Left cardiac atrium (tissue), 4 donors: ENCODE data around the gene FZD8. TPM values are rescaled to one million over a fixed set of nuclear protein-coding genes. Genes with fewer than 3 reads are reported as not detected.

Source experiments
- ATAC-seq, 2 donors: fragments of 200-7000 bp; cut with Tn5 transposase; one replicate each; pipeline ENCODE4 v1.9.1; 2020; ENCODE audit warnings: mild to moderate bottlenecking in 2 of 2, moderate library complexity in 2 of 2
- DNase-seq: peaks from one replicate; pipeline ENCODE4 v3.0.0-alpha.2; 2020
- intact Hi-C, 2 donors: fragments of 100-400 bp; cut with DNase I; formaldehyde crosslinking; loops; one replicate each; pipeline versions ENCODE4 v1.14.1 to v1.15.1; 2022 to 2023
- total RNA-seq, 2 donors: library from RNA; stranded (reverse); fragmentation: NEBNext Ultra II Directional; extraction: Animal tissue kit (Norgen Biotek cat#: 25700); gene quantifications; one replicate each; pipeline ENCODE4 v1.2.1, GENCODE V29; 2021
- donor health status: DM: no; HTN: yes; CAD: no.
- donor health status: DM: no; HTN: yes; CAD: no; lungs with severe emphysema.
- donor health status: DM: yes; HTN: yes; CAD: no.
- donor health status: Dilated cardiomyopathy.

Gene FZD8
- total RNA-seq, 2 donors from 2014 or later, result 8.9 to 14.8 TPM

GRCh38 chr10:35643151-35644049 is 1.3 kb upstream of the FZD8 start:
- DNase-seq (peak; percentile 88), ATAC-seq (peak; percentile 44 to 66)
- intact Hi-C loops, result no loop called here

GRCh38 chr10:35642793-35643114 is 658 bp upstream of the FZD8 start:
- ATAC-seq, result peak in 1 of 2 donors; percentile 1
- intact Hi-C loops, result no loop called here
- DNase-seq, result no peak

- DNase-seq (no peak), ATAC-seq (peak; percentile 28)
- intact Hi-C loops, result no loop called here
These were observed 441 bp downstream of the FZD8 start for GRCh38 chr10:35641676-35642034.

GRCh38 chr10:35640951-35641675 is 983 bp downstream of the FZD8 start:
- intact Hi-C loops, result no loop called here
- ATAC-seq, result peak; percentile 11 to 26
- peak; percentile 77 for DNase-seq

GRCh38 chr10:35640474-35640873 is 1.6 kb downstream of the FZD8 start:
- DNase-seq (peak; percentile 82), ATAC-seq (no peak)
- intact Hi-C loops, result no loop called here

GRCh38 chr10:35639728-35640401 is 2.2 kb downstream of the FZD8 start:
- intact Hi-C loops, result loop anchor here (5.0 to 10.0 kb wide), 6 partner anchors 287 to 1237 kb away; no protein-coding TSS in a partner anchor
- peak; percentile 43 for DNase-seq
- ATAC-seq, result no peak

GRCh38 chr10:35639021-35639727 is 2.9 kb downstream of the FZD8 start:
- intact Hi-C loops, result loop anchor here (5.0 to 10.0 kb wide), 6 partner anchors 288 to 1238 kb away; no protein-coding TSS in a partner anchor
- DNase-seq, result no peak
- no peak for ATAC-seq

GRCh38 chr10:35638101-35638500 is 4.0 kb downstream of the FZD8 start:
- ATAC-seq, result no peak

GRCh38 chr10:35637462-35637861 is 4.6 kb downstream of the FZD8 start:
- DNase-seq, result no peak
- intact Hi-C loops, result loop anchor here (5.0 to 10.0 kb wide), 6 partner anchors 290 to 1240 kb away; no protein-coding TSS in a partner anchor

More at GRCh38 chr10:35638101-35638500, 4.0 kb downstream of the FZD8 start:
- DNase-seq, result no peak
- intact Hi-C loops, result loop anchor here (5.0 to 10.0 kb wide), 6 partner anchors 289 to 1239 kb away; no protein-coding TSS in a partner anchor

GRCh38 chr10:35636956-35637355 is 5.1 kb downstream of the FZD8 start:
- intact Hi-C loops, result loop anchor here (5.0 to 10.0 kb wide), 6 partner anchors 290 to 1240 kb away; no protein-coding TSS in a partner anchor
- no peak for ATAC-seq
- DNase-seq, result no peak

More at GRCh38 chr10:35637462-35637861, 4.6 kb downstream of the FZD8 start:
- ATAC-seq, result no peak

- intact Hi-C loops, result loop anchor here (2.0 to 10.0 kb wide), 7 partner anchors 292 to 1242 kb away; no protein-coding TSS in a partner anchor
- DNase-seq (no peak), ATAC-seq (peak; percentile 59 to 61)
These were observed 6.5 kb downstream of the FZD8 start for GRCh38 chr10:35635576-35635975.

GRCh38 chr10:35633006-35633980 is 8.8 kb downstream of the FZD8 start:
- intact Hi-C loops, result loop anchor here (10.0 kb wide), 2 partner anchors 372 to 1242 kb away; no protein-coding TSS in a partner anchor
- DNase-seq (no peak), ATAC-seq (no peak)

GRCh38 chr10:35632027-35632426 is 10.1 kb downstream of the FZD8 start:
- ATAC-seq (no peak), DNase-seq (no peak)
- intact Hi-C loops, result loop anchor here (10.0 kb wide), 2 partner anchors 373 to 1243 kb away; no protein-coding TSS in a partner anchor

GRCh38 chr10:35631404-35631803 is 10.7 kb downstream of the FZD8 start:
- ATAC-seq (no peak), DNase-seq (no peak)
- intact Hi-C loops, result loop anchor here (10.0 kb wide), 2 partner anchors 373 to 1243 kb away; no protein-coding TSS in a partner anchor

- no peak for DNase-seq
- intact Hi-C loops, result no loop called here
- no peak for ATAC-seq
These were observed 15.1 kb downstream of the FZD8 start for GRCh38 chr10:35626971-35627507.

- intact Hi-C loops, result no loop called here
- DNase-seq (no peak), ATAC-seq (no peak)
These were observed 27.8 kb downstream of the FZD8 start for GRCh38 chr10:35614312-35614711.

GRCh38 chr10:35613597-35614226 is 28.4 kb downstream of the FZD8 start:
- no peak for DNase-seq
- no peak for ATAC-seq
- intact Hi-C loops, result no loop called here
